Progenitor cell of endocrine pancreas (in vitro differentiated cells): Measurements from ENCODE around the gene TP53AIP1. TPM values are rescaled to one million over a fixed set of nuclear protein-coding genes. Genes with fewer than 3 reads are reported as not detected.

Experiments
- DNase-seq: peaks from one replicate; pipeline ENCODE4 v3.0.0; 2021; ENCODE audit warnings: low spot score; ENCODE audit not compliant: unreplicated experiment
- H3K27ac Mint-ChIP-seq: 2 replicates; pipeline ENCODE4 v1.8.0; 2021; ENCODE audit warnings: mild to moderate bottlenecking, moderate library complexity, mixed read lengths
- H3K27me3 Mint-ChIP-seq: 2 replicates; pipeline ENCODE4 v1.8.0; 2021; ENCODE audit warnings: mixed read lengths
- H3K36me3 Mint-ChIP-seq: 2 replicates; pipeline ENCODE4 v1.8.0; 2022; ENCODE audit warnings: mixed read lengths; ENCODE audit not compliant: insufficient read depth
- H3K4me1 Mint-ChIP-seq: 2 replicates; pipeline ENCODE4 v1.8.0; 2021; ENCODE audit warnings: low read depth, mixed read lengths
- H3K4me3 Mint-ChIP-seq: 2 replicates; pipeline ENCODE4 v1.8.0; 2021; ENCODE audit warnings: low read depth, mild to moderate bottlenecking, moderate library complexity, mixed read lengths
- H3K9me3 Mint-ChIP-seq: 2 replicates; pipeline ENCODE4 v1.8.0; 2021; ENCODE audit warnings: low read depth, mixed read lengths
- total RNA-seq: library from RNA; stranded (reverse); gene quantifications from 2 replicates; pipeline ENCODE4 v1.2.1, GENCODE V29; 2021
- TF ChIP-seq, protein P1 (sequence below): fragments of 200-600 bp; sonication (generic); IDR thresholded peaks from one replicate; pipeline ENCODE4 v1.5.0; 2021; ENCODE audit warnings: antibody characterized with exemption, mild to moderate bottlenecking; ENCODE audit not compliant: unreplicated experiment

The TP53AIP1 gene
- total RNA-seq, 1 donor from 2014 or later = 0.12 TPM

DNA sequence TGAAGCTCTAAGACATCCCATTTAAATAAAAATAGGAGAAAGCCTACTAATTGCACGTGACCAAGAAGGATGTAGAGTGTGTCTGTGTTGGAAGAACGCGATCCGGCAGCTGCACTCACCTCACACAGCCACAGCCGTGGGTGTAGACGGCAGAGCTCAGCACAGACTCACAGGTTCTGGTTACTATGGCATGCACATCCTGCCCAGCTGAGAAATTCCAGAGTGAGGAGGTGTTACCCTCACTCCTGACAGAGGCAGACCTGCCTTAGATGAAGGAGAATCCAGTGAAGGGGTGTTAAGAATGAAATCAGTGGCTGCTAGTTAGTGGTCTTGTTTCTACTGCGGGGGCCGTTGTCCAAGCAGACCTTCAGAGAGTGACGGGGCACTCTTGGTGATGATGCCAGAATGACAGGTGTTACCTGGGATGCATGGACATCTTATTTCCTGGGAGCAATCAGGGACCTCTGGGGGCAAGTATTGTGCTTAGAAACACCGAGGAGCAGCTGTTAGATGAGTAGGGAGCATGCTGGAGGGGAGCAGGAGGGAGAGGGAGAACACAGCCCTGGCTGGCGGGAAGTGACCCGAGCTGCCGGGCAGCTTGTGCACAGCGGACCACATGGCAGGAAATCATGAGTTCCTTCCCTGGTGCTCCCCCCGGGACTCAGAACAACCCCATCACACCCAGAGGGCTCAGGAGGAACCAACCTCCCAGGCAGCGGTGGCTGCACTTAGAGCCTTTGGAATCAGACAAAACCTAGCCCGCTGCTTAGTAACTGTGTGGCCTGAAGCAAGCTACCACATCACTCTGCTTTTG, 39.2 kb downstream of the TP53AIP1 start:
- H3K27me3 Mint-ChIP-seq = peaks cover 85% of the 10 kb centered on the region
- DNase-seq = no peak
- no peak overlapping the region for H3K27ac Mint-ChIP-seq

DNA sequence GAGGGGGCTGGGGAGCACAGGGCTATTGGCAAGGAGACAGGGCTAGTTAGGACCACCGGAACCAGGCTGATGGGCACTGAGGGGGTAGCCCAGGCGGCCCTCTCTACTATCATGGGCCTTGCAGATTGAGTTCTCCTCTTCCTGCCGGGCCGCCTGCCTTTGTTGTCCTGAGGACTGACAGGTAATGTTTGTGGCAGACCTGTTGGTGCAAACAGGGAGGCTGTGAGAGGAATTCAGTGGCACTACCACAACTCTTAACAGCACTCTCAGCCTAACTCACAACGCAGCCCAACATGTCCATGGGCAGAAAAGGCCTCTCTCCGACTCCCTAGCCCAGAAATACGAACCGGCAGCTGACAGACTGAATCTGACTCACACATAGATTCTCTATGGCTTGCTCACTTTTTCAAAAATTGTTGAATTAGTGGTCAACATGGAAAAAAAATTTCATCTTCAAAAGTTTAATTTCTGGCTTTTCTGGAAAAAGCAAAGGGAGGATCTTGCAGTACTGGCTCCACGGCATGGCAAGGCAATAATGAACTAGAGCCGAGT, 40.1 kb downstream of the TP53AIP1 start:
- TF ChIP-seq, protein P1, sequence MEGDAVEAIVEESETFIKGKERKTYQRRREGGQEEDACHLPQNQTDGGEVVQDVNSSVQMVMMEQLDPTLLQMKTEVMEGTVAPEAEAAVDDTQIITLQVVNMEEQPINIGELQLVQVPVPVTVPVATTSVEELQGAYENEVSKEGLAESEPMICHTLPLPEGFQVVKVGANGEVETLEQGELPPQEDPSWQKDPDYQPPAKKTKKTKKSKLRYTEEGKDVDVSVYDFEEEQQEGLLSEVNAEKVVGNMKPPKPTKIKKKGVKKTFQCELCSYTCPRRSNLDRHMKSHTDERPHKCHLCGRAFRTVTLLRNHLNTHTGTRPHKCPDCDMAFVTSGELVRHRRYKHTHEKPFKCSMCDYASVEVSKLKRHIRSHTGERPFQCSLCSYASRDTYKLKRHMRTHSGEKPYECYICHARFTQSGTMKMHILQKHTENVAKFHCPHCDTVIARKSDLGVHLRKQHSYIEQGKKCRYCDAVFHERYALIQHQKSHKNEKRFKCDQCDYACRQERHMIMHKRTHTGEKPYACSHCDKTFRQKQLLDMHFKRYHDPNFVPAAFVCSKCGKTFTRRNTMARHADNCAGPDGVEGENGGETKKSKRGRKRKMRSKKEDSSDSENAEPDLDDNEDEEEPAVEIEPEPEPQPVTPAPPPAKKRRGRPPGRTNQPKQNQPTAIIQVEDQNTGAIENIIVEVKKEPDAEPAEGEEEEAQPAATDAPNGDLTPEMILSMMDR = no peak
- Mint-ChIP-seq H3K4me1 (peaks cover 11% of the 10 kb centered on the region), H3K27ac (no peak overlapping the region), H3K27me3 (peaks cover 88% of the 10 kb centered on the region), H3K36me3 (no peaks in the 10 kb centered on the region), H3K9me3 (no peaks in the 10 kb centered on the region), H3K4me3 (no peak overlapping the region)
- DNase-seq = no peak

More for the DNA sequence above, 39.2 kb downstream of the TP53AIP1 start:
- TF ChIP-seq, protein P1 = no peak
- Mint-ChIP-seq H3K36me3 (no peaks in the 10 kb centered on the region), H3K4me3 (peak overlapping the region; percentile 44), H3K9me3 (no peaks in the 10 kb centered on the region), H3K4me1 (peaks cover 11% of the 10 kb centered on the region)

DNA sequence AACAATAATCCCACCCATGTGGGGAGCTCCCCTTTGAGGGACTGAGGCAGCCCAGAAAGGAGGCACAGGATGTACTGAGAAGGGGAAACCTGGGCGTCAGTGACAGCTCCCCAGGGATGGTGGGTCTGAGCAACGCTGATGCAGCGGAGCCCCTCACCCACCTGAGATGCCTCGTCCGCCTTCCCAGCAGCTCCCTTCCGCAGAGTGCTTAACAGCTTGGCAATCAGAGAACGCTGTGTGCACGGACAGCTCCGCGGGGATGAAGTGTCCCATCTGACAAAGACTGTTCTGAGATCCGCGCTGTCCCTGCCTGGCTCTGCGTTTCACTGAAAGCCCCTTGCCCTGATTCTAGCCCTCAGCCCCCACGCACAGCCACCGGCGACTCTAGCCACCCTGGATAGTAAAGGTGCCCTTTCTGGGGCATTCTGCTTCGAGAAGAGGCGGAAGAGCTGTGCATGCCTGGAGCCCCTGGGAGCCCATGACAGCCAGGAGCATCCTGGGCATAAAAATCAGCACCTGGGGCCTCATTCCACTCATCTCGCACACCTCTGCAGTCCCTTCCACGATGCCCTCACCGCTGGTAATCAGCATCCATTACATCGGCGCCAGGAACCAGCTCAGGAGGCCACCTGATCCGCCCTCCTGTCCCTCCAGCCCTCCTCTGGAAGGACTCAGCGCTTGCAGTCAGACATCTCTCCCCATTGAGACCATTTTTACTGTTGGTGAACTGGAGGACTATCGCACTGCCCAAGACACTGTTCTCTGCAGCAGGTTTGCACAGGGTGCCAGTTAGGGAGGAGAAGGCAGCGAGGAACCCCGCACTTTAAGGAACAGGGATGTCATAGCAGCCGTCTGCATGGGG, 40.8 kb downstream of the TP53AIP1 start:
- Mint-ChIP-seq H3K9me3 (no peaks in the 10 kb centered on the region), H3K4me3 (peak overlapping the region; percentile 20), H3K4me1 (peaks cover 11% of the 10 kb centered on the region), H3K27me3 (peaks cover 84% of the 10 kb centered on the region), H3K27ac (no peak overlapping the region), H3K36me3 (no peaks in the 10 kb centered on the region)
- TF ChIP-seq, protein P1 = no peak
- no peak for DNase-seq

DNA sequence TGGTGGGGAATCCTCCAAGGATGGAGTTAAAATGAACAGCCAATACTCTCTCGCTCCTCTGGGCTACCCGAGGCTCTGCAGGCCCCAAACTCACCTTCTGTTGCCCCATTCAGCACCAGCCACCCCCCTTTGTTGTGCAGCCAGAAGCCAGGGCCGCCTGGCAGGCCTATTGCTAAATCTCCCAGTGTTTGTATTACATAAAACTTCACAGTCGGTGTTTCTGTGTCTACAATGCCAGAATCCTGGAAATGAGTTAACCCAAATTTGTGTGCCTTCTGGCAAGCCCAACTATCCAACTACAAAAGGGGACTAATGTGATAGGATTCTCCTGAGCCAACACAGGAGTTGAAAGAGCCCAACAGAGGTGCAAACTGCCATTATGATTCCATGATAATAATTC, 42.2 kb downstream of the TP53AIP1 start:
- TF ChIP-seq, protein P1 = no peak
- Mint-ChIP-seq H3K27me3 (peaks cover 77% of the 10 kb centered on the region), H3K27ac (no peak overlapping the region), H3K9me3 (no peaks in the 10 kb centered on the region), H3K36me3 (no peaks in the 10 kb centered on the region), H3K4me1 (peaks cover 14% of the 10 kb centered on the region), H3K4me3 (no peak overlapping the region)
- DNase-seq = no peak
